ENCODE results near the gene HLA-DRA. TPM values are rescaled to one million over a fixed set of nuclear protein-coding genes. Genes with fewer than 3 reads are reported as not detected.

HLA-DRA gene
- total and polyA plus RNA-seq, 2 of the 8 experiments (the other 6 are each of a cell fraction or from before 2014, with no cell fraction given): 5.0 to 6.2 TPM

DNA sequence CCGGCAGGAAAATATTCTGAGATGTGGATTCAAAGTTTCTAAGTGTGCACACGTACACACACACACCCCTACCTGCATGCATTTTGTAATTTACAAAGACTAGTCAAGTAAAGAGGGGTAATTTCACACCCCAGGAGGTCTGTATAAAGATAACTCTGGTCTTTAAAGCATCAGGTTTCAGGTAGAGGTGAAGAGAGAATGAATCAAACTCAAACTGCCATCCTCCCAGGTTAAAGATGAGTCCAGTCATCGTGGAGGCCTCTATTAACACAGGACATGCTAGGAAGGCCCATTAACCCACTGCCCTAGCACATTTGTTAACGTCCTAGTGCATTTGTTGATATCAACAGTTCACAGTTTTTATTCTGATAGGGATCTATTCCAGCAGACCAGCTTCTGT, 3.5 kb upstream of the HLA-DRA start (continued):
- TF ChIP-seq, protein P1, sequence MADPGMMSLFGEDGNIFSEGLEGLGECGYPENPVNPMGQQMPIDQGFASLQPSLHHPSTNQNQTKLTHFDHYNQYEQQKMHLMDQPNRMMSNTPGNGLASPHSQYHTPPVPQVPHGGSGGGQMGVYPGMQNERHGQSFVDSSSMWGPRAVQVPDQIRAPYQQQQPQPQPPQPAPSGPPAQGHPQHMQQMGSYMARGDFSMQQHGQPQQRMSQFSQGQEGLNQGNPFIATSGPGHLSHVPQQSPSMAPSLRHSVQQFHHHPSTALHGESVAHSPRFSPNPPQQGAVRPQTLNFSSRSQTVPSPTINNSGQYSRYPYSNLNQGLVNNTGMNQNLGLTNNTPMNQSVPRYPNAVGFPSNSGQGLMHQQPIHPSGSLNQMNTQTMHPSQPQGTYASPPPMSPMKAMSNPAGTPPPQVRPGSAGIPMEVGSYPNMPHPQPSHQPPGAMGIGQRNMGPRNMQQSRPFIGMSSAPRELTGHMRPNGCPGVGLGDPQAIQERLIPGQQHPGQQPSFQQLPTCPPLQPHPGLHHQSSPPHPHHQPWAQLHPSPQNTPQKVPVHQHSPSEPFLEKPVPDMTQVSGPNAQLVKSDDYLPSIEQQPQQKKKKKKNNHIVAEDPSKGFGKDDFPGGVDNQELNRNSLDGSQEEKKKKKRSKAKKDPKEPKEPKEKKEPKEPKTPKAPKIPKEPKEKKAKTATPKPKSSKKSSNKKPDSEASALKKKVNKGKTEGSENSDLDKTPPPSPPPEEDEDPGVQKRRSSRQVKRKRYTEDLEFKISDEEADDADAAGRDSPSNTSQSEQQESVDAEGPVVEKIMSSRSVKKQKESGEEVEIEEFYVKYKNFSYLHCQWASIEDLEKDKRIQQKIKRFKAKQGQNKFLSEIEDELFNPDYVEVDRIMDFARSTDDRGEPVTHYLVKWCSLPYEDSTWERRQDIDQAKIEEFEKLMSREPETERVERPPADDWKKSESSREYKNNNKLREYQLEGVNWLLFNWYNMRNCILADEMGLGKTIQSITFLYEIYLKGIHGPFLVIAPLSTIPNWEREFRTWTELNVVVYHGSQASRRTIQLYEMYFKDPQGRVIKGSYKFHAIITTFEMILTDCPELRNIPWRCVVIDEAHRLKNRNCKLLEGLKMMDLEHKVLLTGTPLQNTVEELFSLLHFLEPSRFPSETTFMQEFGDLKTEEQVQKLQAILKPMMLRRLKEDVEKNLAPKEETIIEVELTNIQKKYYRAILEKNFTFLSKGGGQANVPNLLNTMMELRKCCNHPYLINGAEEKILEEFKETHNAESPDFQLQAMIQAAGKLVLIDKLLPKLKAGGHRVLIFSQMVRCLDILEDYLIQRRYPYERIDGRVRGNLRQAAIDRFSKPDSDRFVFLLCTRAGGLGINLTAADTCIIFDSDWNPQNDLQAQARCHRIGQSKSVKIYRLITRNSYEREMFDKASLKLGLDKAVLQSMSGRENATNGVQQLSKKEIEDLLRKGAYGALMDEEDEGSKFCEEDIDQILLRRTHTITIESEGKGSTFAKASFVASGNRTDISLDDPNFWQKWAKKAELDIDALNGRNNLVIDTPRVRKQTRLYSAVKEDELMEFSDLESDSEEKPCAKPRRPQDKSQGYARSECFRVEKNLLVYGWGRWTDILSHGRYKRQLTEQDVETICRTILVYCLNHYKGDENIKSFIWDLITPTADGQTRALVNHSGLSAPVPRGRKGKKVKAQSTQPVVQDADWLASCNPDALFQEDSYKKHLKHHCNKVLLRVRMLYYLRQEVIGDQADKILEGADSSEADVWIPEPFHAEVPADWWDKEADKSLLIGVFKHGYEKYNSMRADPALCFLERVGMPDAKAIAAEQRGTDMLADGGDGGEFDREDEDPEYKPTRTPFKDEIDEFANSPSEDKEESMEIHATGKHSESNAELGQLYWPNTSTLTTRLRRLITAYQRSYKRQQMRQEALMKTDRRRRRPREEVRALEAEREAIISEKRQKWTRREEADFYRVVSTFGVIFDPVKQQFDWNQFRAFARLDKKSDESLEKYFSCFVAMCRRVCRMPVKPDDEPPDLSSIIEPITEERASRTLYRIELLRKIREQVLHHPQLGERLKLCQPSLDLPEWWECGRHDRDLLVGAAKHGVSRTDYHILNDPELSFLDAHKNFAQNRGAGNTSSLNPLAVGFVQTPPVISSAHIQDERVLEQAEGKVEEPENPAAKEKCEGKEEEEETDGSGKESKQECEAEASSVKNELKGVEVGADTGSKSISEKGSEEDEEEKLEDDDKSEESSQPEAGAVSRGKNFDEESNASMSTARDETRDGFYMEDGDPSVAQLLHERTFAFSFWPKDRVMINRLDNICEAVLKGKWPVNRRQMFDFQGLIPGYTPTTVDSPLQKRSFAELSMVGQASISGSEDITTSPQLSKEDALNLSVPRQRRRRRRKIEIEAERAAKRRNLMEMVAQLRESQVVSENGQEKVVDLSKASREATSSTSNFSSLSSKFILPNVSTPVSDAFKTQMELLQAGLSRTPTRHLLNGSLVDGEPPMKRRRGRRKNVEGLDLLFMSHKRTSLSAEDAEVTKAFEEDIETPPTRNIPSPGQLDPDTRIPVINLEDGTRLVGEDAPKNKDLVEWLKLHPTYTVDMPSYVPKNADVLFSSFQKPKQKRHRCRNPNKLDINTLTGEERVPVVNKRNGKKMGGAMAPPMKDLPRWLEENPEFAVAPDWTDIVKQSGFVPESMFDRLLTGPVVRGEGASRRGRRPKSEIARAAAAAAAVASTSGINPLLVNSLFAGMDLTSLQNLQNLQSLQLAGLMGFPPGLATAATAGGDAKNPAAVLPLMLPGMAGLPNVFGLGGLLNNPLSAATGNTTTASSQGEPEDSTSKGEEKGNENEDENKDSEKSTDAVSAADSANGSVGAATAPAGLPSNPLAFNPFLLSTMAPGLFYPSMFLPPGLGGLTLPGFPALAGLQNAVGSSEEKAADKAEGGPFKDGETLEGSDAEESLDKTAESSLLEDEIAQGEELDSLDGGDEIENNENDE (IDR thresholded peaks at IDR 0.05; ENCODE audit: insufficient replicate concordance, low read length): no peak
- TF ChIP-seq SUZ12 (IDR thresholded peaks at IDR 0.05; ENCODE audit: low read length) (no peak), SIN3A (conservative IDR thresholded peaks at IDR 0.05 in 1 of 2, IDR thresholded peaks at IDR 0.05 in 1 of 2; ENCODE audit: low read depth in 1 of 2, low read length in 2 of 2) (no peak), GABPA (IDR thresholded peaks at IDR 0.05; ENCODE audit: borderline replicate concordance, insufficient read depth, low read length) (no peak), CHD1 (IDR thresholded peaks at IDR 0.05; ENCODE audit: low read depth, low read length) (no peak), HDAC2 (IDR thresholded peaks at IDR 0.05; ENCODE audit: borderline replicate concordance in 1 of 2, low read depth in 2 of 2, low read length in 2 of 2) (no peak)

Measured in H1 (cell line).